GM19452 (cell line): ENCODE data around the gene STK40.

ENCODE experiments used
- ATAC-seq: cut with Tn5 transposase; IDR thresholded peaks from one replicate; pipeline ENCODE4 v1.9.1; 2021; ENCODE audit not compliant: unreplicated experiment

The STK40 gene

DNA sequence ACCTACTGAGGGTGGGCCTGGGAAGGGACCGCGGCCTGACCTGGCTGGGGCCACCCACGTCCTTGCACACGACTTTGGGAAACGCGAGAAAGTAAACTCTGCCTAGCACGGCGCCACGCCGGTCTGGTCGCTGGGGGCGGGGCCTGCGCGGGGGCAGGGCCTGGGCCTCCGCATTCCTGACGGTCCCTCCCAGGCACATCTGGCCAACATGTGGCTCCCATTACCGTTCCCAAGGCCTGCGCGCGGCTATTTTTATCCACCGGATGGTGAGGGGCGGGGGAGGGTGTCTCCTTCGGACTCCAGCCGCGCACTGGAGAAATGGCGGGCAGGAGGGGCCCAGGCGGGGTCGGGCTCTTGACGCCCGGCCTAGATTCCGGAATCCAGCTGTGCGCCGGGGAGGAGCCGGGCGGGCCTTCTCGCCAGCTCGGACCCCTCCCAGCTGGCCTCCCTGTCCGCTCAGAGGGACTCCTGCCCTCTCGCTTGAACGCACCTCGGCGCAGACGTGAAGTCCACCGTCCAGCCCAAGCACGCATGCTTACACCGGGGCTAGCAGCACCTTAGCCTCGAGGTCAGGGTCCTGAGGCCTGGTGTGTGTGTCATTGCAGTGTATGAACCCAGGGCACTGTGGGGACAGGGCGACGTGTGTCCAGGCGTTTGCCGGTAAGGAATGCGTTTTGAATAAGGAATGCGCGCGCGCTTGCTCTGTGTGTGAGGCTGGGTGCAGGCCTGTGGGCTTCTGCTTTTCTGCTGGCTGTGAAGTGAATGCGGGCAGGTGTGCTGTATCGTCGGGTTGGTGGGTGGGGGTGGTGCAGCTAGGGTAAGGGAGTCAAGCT is 64.4 kb downstream of the STK40 start:
- no peak for ATAC-seq

DNA sequence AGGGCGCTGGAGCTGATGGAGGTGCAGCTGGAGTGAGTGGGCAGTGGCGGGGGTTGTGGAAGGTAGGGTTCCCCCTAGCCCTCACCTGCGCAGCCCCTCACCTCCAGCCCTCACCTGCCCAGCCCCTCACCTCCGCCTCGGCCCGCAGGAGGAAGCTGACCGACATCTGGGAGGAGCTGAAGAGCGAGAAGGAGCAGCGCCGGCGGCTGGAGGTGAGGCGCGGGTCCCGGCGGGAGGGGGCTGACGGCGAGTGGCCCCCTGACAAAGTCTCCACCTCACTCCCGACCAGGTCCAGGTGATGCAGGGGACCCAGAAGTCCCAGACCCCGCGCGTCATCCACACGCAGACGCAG is 65.0 kb downstream of the STK40 start:
- no peak for ATAC-seq

DNA sequence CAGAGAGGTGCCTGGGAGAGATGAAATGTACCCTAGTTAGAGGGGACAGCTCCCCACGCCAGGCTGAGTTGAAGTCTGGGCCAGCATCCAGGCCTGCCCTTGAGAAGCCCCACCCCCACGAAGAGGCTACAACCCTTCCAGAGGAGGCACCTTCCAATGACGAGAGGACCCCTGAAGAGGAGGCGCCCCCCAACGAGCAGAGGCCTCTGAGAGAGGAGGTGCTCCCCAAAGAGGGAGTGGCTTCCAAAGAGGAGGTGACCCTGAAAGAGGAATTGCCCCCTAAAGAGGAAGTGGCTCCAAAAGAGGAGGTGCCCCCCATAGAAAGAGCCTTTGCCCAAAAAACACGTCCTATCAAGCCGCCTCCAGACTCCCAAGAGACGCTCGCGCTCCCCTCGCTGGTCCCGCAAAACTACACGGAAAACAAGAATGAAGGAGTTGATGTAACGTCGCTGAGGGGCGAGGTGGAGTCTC is 65.4 kb downstream of the STK40 start:
- no peak for ATAC-seq

DNA sequence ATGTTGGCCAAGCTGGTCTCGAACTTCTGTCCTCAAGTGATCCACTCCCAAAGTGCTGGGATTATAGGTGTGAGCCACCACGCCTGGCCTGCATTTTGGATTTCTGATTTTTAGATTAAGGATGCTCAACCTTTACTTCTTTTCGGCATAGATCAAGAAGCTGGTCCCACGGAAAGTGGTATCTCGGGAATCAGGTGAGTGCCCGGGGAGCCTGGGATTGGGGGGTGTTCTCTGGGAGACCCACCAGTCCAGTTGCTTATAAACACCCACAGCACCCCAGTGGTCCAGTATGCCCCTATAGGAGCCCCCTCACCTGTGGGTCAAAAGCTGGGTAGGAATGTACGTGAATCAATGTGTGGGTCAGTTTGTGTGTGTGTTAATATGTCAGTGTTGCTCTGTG is 76.3 kb downstream of the STK40 start:
- no peak for ATAC-seq

DNA sequence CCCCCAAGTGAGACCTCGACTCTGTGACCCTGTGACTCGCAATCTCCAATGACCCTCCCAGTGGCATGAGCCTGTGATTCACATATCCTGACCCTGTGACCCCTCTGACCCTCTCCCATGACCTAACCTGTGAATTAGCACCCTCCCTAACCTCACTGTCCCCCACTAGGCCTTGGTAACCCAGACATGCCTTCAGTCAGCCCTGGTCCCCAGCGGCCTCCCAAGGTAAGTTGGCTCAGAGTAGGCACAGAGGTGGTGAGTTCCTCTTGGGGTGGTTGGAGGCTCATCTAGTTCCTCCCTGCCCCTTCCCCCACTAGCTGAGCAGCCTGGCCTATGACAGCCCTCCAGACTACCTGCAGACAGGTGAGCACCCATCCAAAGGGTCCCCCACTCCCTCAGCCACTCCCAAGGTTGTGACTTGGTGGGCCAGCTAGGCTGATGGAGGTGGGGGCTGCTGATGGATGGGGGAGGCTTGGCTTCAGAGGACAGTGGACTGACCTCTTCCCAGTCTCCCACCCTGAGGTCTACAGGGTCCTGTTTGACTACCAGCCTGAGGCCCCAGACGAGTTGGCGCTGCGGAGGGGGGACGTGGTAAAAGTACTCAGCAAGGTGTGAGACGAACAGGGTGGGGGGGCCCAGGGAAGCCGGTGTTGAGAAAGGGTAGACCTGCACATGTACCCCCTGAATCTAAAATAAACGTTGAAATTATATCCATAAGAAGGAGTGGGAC is 78.0 kb downstream of the STK40 start:
- ATAC-seq: no peak

DNA sequence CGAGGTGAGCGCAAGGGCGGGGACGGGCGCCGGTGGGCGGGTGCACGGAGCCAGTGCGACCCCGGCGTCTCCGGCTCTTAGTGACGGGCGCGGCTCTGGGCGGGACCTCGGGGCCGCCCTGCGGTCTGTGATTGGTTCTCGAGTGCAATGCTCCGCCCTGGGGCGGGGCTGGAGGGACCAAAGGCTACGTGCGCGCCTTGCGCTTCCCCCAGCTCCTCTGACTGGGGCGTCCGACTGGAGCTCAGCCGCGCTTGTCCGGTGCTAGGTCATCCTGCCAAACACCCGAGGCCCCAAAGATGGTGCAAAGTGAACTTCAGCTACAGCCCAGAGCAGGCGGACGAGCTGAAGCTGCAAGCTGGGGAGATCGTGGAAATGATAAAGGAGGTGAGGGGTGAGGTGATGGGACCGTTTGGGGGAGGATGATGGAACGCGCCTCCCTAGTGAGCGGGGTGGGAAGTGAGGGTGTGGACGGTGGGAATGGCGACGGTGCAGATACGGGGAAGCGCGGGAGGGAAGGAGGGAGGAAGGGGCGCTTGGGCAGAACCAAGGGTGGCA is 78.7 kb downstream of the STK40 start:
- peak; percentile 97 for ATAC-seq

DNA sequence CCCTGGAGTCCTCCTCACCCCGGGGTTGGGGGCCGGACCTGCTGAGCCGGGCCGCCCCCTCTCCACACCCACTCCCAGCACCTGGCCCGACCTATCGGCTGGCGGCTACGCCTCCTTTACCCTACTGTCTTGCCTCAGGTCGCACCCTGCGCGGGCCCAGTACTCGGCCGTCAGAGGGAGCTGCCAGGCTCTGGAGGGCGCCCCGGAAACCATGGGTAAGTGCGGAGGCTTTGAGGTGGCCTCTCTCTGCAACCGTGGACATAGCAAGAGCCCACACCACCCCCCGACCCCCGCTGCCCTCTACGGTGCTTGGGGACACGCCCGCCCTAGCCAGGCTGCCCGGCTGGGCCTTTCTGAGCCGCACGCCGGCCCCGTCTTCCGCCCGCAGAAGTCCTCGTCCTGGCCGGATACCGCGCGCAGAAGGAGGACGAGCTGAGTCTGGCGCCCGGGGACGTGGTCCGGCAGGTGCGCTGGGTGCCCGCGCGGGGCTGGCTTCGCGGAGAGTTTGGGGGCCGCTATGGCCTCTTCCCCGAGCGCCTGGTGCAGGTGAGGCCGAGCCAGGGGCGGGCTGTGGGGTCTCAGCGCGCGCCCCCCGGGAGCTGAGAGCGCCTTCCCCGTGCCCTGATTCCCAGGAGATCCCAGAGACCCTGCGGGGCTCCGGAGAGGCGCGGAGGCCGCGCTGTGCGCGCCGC is 79.4 kb downstream of the STK40 start, which contains the start of gene SH3D21:
Gene SH3D21, plus strand, starts transcription at position 159 of the 692 bp plus-strand sequence. Its CDS starts 53 bp downstream, at position 212.
- peak; percentile 42 for ATAC-seq

DNA sequence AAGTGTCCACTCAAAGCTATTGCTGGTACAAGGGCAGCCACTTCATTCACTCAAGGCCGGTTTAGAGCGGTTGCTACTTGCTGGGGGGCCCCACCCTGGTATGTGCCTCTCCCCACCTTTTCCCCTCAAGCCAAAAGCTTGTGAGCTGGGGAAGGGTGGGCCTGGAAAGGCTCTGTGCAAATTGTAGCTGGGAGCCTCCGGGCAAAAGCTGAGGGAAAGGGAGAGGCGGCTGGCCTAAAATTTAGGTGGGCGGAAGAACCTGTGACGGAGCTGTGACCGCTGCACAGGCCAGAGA is 79.9 kb downstream of the STK40 start:
- no peak for ATAC-seq

DNA sequence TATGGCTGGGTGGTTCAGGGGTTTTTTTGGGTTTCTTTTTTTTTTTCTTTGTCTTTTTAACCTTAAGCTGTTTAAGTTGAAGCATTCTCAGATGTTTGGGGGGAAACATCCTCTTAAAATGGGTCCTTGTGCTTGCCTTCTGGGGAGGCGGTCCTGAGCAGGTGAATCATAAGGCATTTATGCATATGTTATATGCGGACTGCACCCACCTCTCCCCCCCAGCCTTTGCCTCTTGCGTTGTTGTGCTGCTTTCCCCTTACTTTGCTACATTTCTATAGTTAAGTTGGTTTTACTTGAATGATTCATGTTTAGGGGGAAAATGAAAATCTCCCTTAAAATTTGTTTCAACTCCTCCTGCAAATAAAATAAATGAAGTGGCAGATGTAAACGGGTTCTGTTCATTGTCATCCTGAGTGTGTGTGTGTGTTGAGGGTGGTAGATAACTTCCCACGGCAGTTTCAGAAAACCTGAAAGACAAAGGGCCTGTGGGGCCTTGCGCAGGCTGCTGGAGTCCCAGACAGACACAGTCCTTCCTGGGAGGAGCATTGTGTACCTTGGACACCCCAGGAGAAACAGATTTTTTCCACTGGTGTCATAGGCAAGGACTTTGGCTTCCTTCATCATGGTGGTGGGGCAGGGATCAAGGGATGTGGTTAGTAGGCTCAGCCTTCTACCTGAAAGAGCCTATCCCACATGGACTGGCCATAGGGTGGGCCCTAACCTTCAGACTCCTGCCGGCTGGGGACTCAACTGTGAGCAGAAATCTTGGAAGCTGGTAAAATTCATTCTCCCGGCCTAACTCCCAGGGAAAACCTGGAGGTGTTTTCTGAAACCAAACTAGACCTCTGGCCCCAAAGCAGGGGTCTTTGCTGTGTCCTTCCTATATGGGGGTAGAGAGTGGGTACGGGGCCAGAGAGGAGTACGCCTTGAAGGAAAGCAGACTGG is 80.5 kb downstream of the STK40 start:
- ATAC-seq: no peak

DNA sequence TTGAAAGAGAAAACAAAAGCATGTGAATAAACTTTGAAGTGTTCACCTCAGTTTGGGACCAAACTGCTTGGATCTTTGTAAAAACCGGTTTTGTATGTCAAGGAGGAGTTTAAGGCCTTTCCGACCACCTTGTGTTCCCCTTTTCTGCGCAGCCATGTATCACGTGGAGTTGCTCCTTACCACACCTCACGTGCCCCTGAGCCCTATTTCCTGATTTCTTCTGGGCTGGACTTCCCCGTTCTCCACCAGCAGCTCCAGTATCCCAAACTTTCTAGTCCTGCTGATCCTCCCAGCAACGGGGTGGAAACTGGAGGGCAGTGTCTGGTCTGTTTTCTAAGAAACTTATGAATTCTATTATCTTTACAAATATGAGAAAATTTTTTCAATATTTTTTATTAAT is 81.2 kb downstream of the STK40 start:
- ATAC-seq: no peak

DNA sequence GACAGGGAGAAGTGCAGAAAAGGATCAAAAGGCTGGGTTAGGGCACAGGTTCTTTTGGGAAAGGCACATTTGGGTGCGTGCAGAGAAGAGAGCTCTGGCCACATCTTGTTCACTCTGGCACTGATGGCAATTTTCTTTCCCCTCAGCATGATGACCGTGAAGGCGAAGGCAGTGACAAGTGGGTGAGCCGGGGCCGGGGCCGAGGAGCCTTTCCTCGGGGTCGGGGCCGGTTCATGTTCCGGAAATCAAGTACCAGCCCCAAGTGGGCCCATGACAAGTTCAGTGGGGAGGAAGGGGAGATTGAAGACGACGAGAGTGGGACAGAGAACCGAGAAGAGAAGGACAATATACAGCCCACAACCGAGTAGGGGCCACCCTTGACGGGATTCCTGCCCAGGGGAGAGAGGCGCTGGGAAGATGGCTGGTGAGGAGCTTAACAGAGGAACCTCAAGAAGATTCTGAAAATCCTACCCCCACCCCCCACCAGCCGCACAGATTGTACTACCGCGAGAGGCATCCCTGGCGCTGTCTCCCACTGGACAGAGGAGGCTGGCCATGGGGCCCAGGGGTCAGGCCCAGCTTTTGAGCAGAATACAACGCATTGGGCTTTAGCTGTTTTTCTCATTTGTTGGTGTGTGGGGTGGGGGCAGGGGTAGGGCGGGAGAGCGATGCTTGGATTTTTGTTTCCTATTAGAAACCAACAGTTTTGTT is 81.9 kb downstream of the STK40 start:
- no peak for ATAC-seq

DNA sequence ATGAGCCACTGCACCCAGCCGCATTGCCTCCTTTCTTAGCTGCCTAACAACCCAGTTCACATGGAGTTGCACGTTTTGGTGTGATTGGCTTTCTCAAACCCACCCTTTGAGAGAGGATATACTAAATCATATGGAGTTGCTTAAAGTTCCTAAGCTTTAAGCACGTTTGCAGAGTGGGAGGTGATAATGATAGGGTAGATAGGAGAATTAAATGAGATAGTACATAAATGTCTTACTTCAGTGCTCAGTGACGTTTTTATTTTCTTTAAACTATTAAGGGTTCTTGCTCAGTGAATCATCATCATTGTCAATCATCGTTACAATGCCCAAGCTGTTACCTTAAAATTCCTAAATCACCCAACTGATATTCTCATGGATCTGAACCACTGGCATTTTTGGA is 82.5 kb downstream of the STK40 start:
- ATAC-seq: no peak

DNA sequence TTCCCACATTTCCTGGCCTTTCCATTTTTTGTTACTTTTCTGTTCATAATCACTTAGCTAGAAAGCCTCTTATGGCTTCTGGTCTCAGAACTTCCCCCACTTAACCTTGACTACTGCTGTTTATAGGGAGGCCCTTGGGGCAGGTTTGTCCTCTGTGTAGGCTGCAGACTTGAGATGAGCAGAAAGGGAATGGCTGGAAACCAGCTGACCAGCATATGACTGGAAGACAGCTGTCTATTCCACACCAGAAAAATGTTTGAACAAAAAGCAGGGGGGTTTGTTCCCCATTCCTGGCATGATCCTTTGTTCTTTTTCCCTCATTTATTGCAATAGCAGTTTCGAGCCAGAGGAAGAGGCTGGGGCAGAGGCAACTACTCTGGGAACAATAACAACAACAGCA is 84.5 kb downstream of the STK40 start:
- ATAC-seq: no peak

DNA sequence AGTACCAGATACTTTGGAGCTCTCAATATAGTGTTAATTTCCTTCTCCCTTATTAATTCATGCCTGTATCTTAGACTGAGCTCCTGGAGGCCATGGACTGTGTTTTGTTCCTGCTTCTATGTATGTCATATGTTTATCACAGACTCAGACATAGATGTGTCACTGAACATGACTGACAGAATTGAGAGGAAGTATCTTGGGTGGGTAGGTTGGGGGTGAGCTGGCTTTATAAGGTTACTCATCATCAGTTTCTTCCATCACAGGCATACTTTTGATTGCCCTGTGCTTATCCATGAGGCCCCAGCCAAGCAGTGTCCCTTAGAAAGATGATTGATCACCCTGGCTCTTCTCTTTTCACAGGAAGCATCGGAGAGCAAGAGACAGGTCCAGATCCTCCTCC is 85.2 kb downstream of the STK40 start:
- no peak for ATAC-seq

DNA sequence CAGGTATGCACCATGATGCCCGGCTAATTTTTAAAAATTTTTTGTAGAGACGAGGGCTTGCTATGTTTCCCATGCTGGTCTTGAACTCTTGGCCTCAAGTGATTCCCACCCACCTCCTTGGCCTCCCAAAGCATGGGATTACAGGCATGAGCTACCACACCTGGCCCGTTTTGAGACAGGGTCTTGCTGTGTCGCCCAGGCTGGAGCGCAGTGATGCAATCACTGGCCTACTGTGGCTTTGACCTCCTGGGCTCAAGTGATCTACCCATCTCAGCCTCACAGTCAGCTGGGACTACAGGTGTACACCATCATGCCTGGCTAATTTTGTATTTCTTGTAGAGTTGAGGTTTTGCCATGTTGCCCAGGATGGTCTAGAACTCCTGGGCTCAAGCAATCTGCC is 87.1 kb downstream of the STK40 start:
- no peak for ATAC-seq

DNA sequence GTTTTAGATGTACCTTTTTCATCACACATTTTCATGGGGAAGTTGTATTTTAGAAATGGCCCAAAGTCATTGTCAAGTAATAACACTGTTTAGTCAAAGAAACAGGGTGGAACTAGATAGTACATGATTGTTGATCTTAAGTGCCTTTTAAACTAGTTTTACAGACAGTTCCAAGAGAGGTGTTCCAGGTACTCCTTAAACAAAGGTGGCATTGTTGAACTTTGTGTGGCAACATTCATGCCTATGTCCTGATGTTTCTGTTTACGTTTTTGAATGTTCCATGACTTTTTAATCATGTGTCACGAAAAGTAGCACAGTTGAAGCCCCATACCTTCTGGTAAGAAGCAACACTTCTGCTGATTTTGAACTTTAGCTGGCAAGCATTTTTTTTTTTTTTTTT is 88.7 kb downstream of the STK40 start:
- no peak for ATAC-seq

DNA sequence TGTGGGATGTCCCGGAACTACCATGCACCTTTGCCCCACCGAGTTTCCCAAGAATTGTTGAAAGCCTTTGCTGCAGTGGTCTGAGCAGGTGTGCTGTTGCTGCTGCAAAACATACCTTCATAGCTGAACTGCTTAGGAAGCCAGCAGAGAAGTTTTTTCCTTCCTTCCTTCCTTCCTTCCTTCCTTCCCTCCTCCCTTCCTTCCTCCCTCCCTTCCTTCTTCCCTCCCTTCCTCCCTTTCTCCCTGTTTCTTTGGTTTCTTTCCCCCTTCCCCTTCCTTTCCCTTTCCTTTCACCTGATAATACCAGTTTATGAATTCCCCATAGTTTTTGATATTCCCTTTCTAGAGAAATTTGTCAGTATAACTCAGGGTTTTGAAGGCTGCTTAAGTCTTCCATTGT is 90.3 kb downstream of the STK40 start:
- ATAC-seq: no peak
